ENCODE results near the gene WDPCP. TPM values are rescaled to one million over a fixed set of nuclear protein-coding genes. Genes with fewer than 3 reads are reported as not detected.

The WDPCP gene
- total and polyA plus RNA-seq, 2 of the 13 experiments (the other 11 are each of a cell fraction or from before 2014, with no cell fraction given): 2.9 to 5.2 TPM

DNA sequence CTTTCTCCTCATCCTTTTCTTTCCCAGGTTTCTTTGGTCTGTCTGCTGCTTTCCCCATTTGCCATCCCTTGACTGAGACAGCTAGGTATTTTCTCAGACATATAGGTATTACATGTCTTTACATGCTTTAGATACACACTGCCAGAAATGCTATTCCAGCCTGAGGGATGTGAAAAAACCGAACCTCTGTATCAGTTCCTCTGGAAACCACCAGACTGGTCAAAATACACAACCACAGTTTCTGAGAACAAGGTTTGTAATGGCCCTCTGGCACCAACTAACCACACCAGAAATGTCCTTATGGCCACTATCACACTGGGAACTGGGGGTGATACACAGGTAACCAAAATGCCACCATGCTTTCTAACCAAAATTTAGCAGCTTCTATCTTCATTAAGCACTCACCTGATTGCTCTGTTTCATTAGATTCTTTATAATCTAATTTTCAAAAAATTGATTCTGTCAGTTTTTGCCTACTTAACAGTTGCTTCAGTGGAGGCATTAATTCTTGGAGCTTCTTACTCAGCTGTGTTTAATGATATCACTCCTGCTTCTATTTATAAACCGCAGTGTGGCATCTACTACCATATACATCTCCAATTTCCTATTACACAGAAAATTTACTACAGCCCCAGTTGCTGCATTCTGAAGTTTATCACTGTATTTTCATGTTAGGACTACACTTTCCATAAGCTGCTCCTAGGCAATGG is 243.5 kb downstream of the WDPCP start:
- BruUV-seq (replicated peaks): no TSS peak
- in situ Hi-C loops (cut with HindIII; ENCODE audit: extremely low pct_ligation_motif_present, low pct_unique_long_range_greater_than_20kb) (no loop called here), intact Hi-C loops (cut with micrococcal nuclease; ENCODE audit: unreplicated experiment) (no loop called here)
- POLR2A ChIA-PET: no interaction called here
- no peaks in the 10 kb centered on the region for H4K20me1 ChIP-seq (ENCODE audit: insufficient read depth, low read length)
- no peak overlapping the region for H3K9ac ChIP-seq (ENCODE audit: insufficient read depth, low read depth, low read length)
- WGBS (ENCODE audit: low lambda C conversion rate): 46% methylated on average over 2 of the region's 2 CpGs
- no peaks in the 10 kb centered on the region for H3K27me3 ChIP-seq (ENCODE audit: control insufficient read depth in 1 of 2, insufficient read depth in 2 of 2, low read length in 2 of 2)
- H3K36me3 ChIP-seq (replicated peaks in 1 of 2; ENCODE audit: control insufficient read depth in 1 of 2, insufficient read depth in 2 of 2, low read length in 2 of 2): no peaks in the 10 kb centered on the region
- CTCF ChIA-PET (ENCODE audit: low intra/inter-chr PET ratio, low total read pairs): no interaction called here
- FAIRE-seq: no peak
- DNase-seq (ENCODE audit: low spot score): no peak
- no peak overlapping the region for H3K27ac ChIP-seq (ENCODE audit: extremely low read length, insufficient read depth, low read length)
- peaks cover 7% of the 10 kb centered on the region; the same call in 1 of the 2 replicates for H3K9me3 ChIP-seq (ENCODE audit: low read length)
- TF ChIP-seq MYC (CRISPR knock-in tag; IDR thresholded peaks at IDR 0.05; ENCODE audit: borderline replicate concordance): no peak
- TF ChIP-seq IRF1 (CRISPR knock-in tag; IDR thresholded peaks at IDR 0.05; ENCODE audit: low read depth): no peak
- TF ChIP-seq, protein P1, sequence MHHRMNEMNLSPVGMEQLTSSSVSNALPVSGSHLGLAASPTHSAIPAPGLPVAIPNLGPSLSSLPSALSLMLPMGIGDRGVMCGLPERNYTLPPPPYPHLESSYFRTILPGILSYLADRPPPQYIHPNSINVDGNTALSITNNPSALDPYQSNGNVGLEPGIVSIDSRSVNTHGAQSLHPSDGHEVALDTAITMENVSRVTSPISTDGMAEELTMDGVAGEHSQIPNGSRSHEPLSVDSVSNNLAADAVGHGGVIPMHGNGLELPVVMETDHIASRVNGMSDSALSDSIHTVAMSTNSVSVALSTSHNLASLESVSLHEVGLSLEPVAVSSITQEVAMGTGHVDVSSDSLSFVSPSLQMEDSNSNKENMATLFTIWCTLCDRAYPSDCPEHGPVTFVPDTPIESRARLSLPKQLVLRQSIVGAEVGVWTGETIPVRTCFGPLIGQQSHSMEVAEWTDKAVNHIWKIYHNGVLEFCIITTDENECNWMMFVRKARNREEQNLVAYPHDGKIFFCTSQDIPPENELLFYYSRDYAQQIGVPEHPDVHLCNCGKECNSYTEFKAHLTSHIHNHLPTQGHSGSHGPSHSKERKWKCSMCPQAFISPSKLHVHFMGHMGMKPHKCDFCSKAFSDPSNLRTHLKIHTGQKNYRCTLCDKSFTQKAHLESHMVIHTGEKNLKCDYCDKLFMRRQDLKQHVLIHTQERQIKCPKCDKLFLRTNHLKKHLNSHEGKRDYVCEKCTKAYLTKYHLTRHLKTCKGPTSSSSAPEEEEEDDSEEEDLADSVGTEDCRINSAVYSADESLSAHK (CRISPR knock-in tag; IDR thresholded peaks at IDR 0.05; ENCODE audit: borderline replicate concordance): no peak
- TF ChIP-seq ZNF205 (CRISPR knock-in tag; IDR thresholded peaks at IDR 0.05): no peak
- no peak for TF ChIP-seq SIN3A (IDR thresholded peaks at IDR 0.05; ENCODE audit: borderline replicate concordance, low read depth, low read length)
- TF ChIP-seq GMEB2 (CRISPR knock-in tag; IDR thresholded peaks at IDR 0.05; ENCODE audit: low read depth): no peak
- no peak for TF ChIP-seq KLF15 (CRISPR knock-in tag; IDR thresholded peaks at IDR 0.05; ENCODE audit: borderline replicate concordance)
- no peak for TF ChIP-seq MLLT10 (CRISPR knock-in tag; IDR thresholded peaks at IDR 0.05)
- TF ChIP-seq ZC3H4 (CRISPR knock-in tag; IDR thresholded peaks at IDR 0.05; ENCODE audit: borderline replicate concordance): no peak
- TF ChIP-seq MXD3 (CRISPR knock-in tag; IDR thresholded peaks at IDR 0.05): no peak
- no peak for TF ChIP-seq PLSCR1 (CRISPR knock-in tag; IDR thresholded peaks at IDR 0.05; ENCODE audit: borderline replicate concordance)
- no peak for TF ChIP-seq NRL (CRISPR knock-in tag; IDR thresholded peaks at IDR 0.05; ENCODE audit: borderline replicate concordance)
- TF ChIP-seq NFRKB (IDR thresholded peaks at IDR 0.05): no peak
- no peak for TF ChIP-seq ZNF343 (CRISPR knock-in tag; IDR thresholded peaks at IDR 0.05)
- no peak for TF ChIP-seq NKX3-1 (CRISPR knock-in tag; IDR thresholded peaks at IDR 0.05)
- TF ChIP-seq POLR2AphosphoS5 (IDR thresholded peaks at IDR 0.05; ENCODE audit: low read depth, low read length): no peak
- no peak for TF ChIP-seq ZNF292 (CRISPR knock-in tag; IDR thresholded peaks at IDR 0.05; ENCODE audit: borderline replicate concordance, low read depth)
- no peak for TF ChIP-seq SALL2 (CRISPR knock-in tag; IDR thresholded peaks at IDR 0.05)
- TF ChIP-seq TBX2 (CRISPR knock-in tag; IDR thresholded peaks at IDR 0.05; ENCODE audit: borderline replicate concordance): no peak
- no peak overlapping the region for H3K4me2 ChIP-seq (ENCODE audit: low read depth, low read length)
- H3K79me2 ChIP-seq (ENCODE audit: insufficient read depth, low read length): no peaks in the 10 kb centered on the region
- ATAC-seq: no peak
- no peak overlapping the region for H2AFZ ChIP-seq (ENCODE audit: low read length)
- H3K4me3 ChIP-seq (replicated peaks in 1 of 3; ENCODE audit: insufficient read depth in 1 of 3, low read depth in 2 of 3, low read length in 3 of 3): no peak overlapping the region
- H3K4me1 ChIP-seq (ENCODE audit: insufficient read depth, low read length): no peaks in the 10 kb centered on the region

Data from HepG2 (cell line).